Peyer's patch (tissue), 4 donors: ENCODE measurements around the gene NAA80. TPM values are rescaled to one million over a fixed set of nuclear protein-coding genes. Genes with fewer than 3 reads are reported as not detected.

Experiments used
- DNase-seq, 3 donors: peaks; one replicate each; pipeline ENCODE4 v3.0.0-alpha.2; 2017 to 2019
- H3K27ac ChIP-seq, 4 donors: fragments of 200-600 bp; sonication (generic); one replicate each; pipeline ENCODE4 v1.5.1; 2016 to 2019
- H3K27me3 ChIP-seq, 2 donors: fragments of 200-600 bp; sonication (generic); one replicate each; pipeline ENCODE4 v1.5.1; 2019
- H3K36me3 ChIP-seq, 3 donors: fragments of 200-600 bp; sonication (generic); one replicate each; pipeline ENCODE4 v1.5.1; 2016 to 2019
- H3K4me1 ChIP-seq, 4 donors: fragments of 200-600 bp; sonication (generic); one replicate each; pipeline ENCODE4 v1.5.1; 2016 to 2019
- H3K4me3 ChIP-seq, 4 donors: fragments of 200-600 bp; sonication (generic); 1 replicate in 3 of 4; 2 replicates in 1 of 4; pipeline ENCODE4 v1.5.1; 2016 to 2019; ENCODE audit warnings: mild to moderate bottlenecking in 1 of 4
- H3K9me3 ChIP-seq, 4 donors: fragments of 200-600 bp; sonication (generic); one replicate each; pipeline ENCODE4 v1.5.1; 2016 to 2019; ENCODE audit warnings: mild to moderate bottlenecking in 1 of 4
- POLR2A ChIP-seq, 2 donors: fragments of 450-650 bp; IDR thresholded peaks; one replicate each; pipeline ENCODE4 v1.5.1; 2017; ENCODE audit warnings: antibody characterized with exemption in 2 of 2, mild to moderate bottlenecking in 2 of 2, moderate library complexity in 2 of 2
- total RNA-seq, 4 donors: library from RNA; depleted of rRNA; stranded (reverse); fragments of >200 nt; gene quantifications; one replicate each; pipeline ENCODE4 v1.1.0, GENCODE V29; 2016
- TF ChIP-seq, protein P1 (sequence below), 6 experiments: fragments of 450-650 bp in 4 of 6; fragments of 200-600 bp in 2 of 6; sonication (generic) in 1 of 6; IDR thresholded peaks; one replicate each; pipeline ENCODE4 v1.5.1; 2017 to 2019; ENCODE audit warnings: antibody characterized with exemption in 6 of 6, mild to moderate bottlenecking in 3 of 6, moderate library complexity in 1 of 6

Gene NAA80
- total RNA-seq, 4 donors from 2014 or later, result 3.2 to 14.0 (median 12.4) TPM

DNA sequence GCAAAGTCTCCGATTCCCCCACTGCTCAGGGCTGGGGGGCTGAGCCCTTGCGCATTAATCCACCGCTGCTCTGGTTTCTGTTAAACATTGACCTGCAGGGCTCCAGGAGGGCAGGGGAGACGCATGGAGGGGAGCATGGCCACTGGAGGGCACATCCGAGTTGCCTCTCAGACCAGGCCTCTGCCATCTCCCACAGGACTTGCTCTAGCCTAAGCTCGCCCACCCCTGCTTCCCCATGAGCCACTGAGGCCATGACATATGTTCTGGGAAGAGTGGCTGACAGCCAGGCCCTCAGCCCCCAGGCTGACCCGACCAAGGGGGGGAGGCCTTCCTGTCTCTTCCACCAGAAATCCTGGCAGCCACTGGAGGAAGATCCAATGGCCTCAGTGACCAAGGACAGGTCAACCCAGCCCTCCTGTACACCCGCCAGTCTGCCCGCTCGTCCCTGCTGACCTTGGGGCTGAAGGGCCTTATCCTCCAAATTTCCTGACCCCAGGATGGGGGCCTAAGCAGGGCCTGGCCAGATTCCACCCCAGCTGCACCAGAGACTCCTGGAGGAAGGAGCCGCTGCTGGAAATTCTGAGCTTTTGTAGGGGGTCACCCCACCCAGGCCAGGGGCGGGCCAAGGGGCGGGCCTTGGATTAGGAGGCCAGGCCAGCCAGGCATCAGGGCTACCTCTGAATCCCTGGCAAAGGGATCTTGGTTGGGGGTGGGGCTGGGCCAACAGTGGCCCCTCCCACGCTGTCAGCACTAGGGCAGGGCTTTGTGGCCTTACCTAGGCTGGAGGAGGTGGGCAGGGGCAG lies 4.0 kb upstream of the NAA80 start, which contains the start of gene HYAL1:
Gene HYAL1 (minus strand): TSS at position 562 of the 803 bp plus-strand sequence. CDS start 618 bp downstream, outside the sequence.
- H3K4me3 ChIP-seq, result peak within 1 kb of the TSS in 2 of 4 donors; percentile 8 to 34
- no peak for TF ChIP-seq POLR2A (IDR thresholded peaks at IDR 0.05)
- TF ChIP-seq, protein P1, sequence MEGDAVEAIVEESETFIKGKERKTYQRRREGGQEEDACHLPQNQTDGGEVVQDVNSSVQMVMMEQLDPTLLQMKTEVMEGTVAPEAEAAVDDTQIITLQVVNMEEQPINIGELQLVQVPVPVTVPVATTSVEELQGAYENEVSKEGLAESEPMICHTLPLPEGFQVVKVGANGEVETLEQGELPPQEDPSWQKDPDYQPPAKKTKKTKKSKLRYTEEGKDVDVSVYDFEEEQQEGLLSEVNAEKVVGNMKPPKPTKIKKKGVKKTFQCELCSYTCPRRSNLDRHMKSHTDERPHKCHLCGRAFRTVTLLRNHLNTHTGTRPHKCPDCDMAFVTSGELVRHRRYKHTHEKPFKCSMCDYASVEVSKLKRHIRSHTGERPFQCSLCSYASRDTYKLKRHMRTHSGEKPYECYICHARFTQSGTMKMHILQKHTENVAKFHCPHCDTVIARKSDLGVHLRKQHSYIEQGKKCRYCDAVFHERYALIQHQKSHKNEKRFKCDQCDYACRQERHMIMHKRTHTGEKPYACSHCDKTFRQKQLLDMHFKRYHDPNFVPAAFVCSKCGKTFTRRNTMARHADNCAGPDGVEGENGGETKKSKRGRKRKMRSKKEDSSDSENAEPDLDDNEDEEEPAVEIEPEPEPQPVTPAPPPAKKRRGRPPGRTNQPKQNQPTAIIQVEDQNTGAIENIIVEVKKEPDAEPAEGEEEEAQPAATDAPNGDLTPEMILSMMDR (IDR thresholded peaks at IDR 0.05), result peak in 1 of 6 experiments; percentile 10
- DNase-seq, result peak in 2 of 3 donors; percentile 62 to 68
- H3K27me3 ChIP-seq, result no peaks in the 10 kb centered on the region
- H3K27ac ChIP-seq, result peak within 1 kb of the TSS in 3 of 4 donors; percentile 4 to 61 (median 15)
- peaks cover 3 to 31% (median 4%) of the 10 kb centered on the region in 4 donors for H3K4me1 ChIP-seq
- H3K36me3 ChIP-seq, result no peaks in the 10 kb centered on the region
- no peaks in the 10 kb centered on the region for H3K9me3 ChIP-seq

- peak overlapping the region in 2 of 4 donors; percentile 8 to 34 for H3K4me3 ChIP-seq
- TF ChIP-seq POLR2A (IDR thresholded peaks at IDR 0.05), result no peak
- TF ChIP-seq, protein P1 (IDR thresholded peaks at IDR 0.05), result no peak
- peak in 1 of 3 donors; percentile 49 for DNase-seq
- H3K4me1 ChIP-seq, result peaks cover 3 to 39% (median 7%) of the 10 kb centered on the region in 4 donors
- H3K27me3 ChIP-seq, result no peaks in the 10 kb centered on the region
- H3K9me3 ChIP-seq, result no peaks in the 10 kb centered on the region
- peak overlapping the region in 3 of 4 donors; percentile 4 to 61 (median 15) for H3K27ac ChIP-seq
- H3K36me3 ChIP-seq, result no peaks in the 10 kb centered on the region
Measured at GRCh38 chr3:50302095-50303012, 3.1 kb upstream of the NAA80 start.

DNA sequence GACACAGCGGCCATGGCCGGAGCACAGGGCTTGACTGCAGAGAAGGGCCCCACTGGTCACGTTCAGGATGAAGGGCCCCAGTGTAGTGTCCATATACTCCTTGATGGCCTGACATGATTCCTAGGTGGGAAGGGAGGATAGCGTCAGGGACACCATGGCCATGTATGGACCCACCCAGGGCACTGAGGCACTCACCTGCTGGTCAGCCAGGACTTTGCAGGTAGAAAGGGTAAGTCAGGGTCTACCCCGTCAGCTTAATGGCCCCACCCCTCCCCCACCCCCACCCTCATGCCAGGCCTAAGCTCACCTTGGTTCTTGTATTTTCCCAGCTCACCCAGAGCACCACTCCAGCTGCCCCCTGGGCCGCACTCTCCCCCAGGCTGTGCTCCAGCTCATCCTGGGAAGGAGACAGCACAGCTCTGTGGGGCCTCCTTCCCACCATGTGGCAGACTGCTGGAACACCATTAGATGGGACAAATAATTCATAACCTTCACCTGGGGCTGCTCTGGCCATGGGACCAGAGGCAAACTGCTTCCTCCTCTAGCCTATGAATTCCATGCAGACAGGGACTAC lies 1.6 kb upstream of the NAA80 start:
- no peaks in the 10 kb centered on the region for H3K27me3 ChIP-seq
- DNase-seq, result peak in 1 of 3 donors; percentile 52
- H3K27ac ChIP-seq, result peak overlapping the region in 3 of 4 donors; percentile 91 to 93 (median 92)
- H3K9me3 ChIP-seq, result no peaks in the 10 kb centered on the region
- no peak for TF ChIP-seq POLR2A (IDR thresholded peaks at IDR 0.05)
- TF ChIP-seq, protein P1 (IDR thresholded peaks at IDR 0.05), result no peak
- peaks cover 3 to 42% (median 7%) of the 10 kb centered on the region in 4 donors for H3K4me1 ChIP-seq
- H3K4me3 ChIP-seq, result peak overlapping the region in 1 of 4 donors; percentile 45
- peaks cover 0 to 3% (median 0%) of the 10 kb centered on the region in 3 donors for H3K36me3 ChIP-seq

- no peak for DNase-seq
- no peaks in the 10 kb centered on the region for H3K27me3 ChIP-seq
- H3K4me1 ChIP-seq, result peaks cover 3 to 42% (median 7%) of the 10 kb centered on the region in 4 donors
- peaks cover 0 to 3% (median 0%) of the 10 kb centered on the region in 3 donors for H3K36me3 ChIP-seq
- H3K9me3 ChIP-seq, result no peaks in the 10 kb centered on the region
- no peak for TF ChIP-seq POLR2A (IDR thresholded peaks at IDR 0.05)
- TF ChIP-seq, protein P1 (IDR thresholded peaks at IDR 0.05), result no peak
- H3K27ac ChIP-seq, result peak overlapping the region; percentile 89 to 93 (median 92)
- peak overlapping the region; percentile 36 to 73 (median 54) for H3K4me3 ChIP-seq
Measured at GRCh38 chr3:50299929-50300680, 900 bp upstream of the NAA80 start.
